ENCODE measurements around the gene CNTNAP2.

The CNTNAP2 gene

GRCh38 chr7:146701166-146701565 lies 584.6 kb downstream of the CNTNAP2 start:
- DNase-seq (no peak), ATAC-seq (ENCODE audit: insufficient read depth, low read depth) (no peak)
- Histone ChIP-seq H3K9me3 (ENCODE audit: insufficient read depth, low read length, severe bottlenecking) (no peaks in the 10 kb centered on the region), H3K27ac (ENCODE audit: low read length) (no peak overlapping the region), H3K4me1 (ENCODE audit: insufficient read depth, low read length) (no peaks in the 10 kb centered on the region), H3K36me3 (ENCODE audit: insufficient read depth, low read length) (no peaks in the 10 kb centered on the region), H3K9ac (ENCODE audit: low read depth, low read length) (no peak overlapping the region), H3K4me2 (ENCODE audit: insufficient read depth, low read length) (no peak overlapping the region), H4K20me1 (ENCODE audit: insufficient read depth, low read length) (no peaks in the 10 kb centered on the region), H3K79me2 (ENCODE audit: insufficient read depth, low read length) (no peaks in the 10 kb centered on the region), H2AFZ (ENCODE audit: low read depth, low read length) (no peak overlapping the region), H3K4me3 (ENCODE audit: low read depth in 1 of 2, low read length in 2 of 2) (no peak overlapping the region), H3K27me3 (ENCODE audit: insufficient read depth, low read length, poor library complexity) (no peaks in the 10 kb centered on the region)
- TF ChIP-seq CTCF (IDR thresholded peaks at IDR 0.05; ENCODE audit: borderline replicate concordance, extremely low read depth, low read length, poor library complexity, severe bottlenecking) (no peak), EZH2 (IDR thresholded peaks at IDR 0.05; ENCODE audit: borderline replicate concordance, low read depth, low read length, severe bottlenecking) (no peak)

- Histone ChIP-seq H3K27ac (ENCODE audit: low read length) (no peak overlapping the region), H3K36me3 (ENCODE audit: insufficient read depth, low read length) (no peaks in the 10 kb centered on the region), H3K27me3 (ENCODE audit: insufficient read depth, low read length, poor library complexity) (no peaks in the 10 kb centered on the region), H3K9me3 (ENCODE audit: insufficient read depth, low read length, severe bottlenecking) (no peaks in the 10 kb centered on the region), H3K79me2 (ENCODE audit: insufficient read depth, low read length) (no peaks in the 10 kb centered on the region), H2AFZ (ENCODE audit: low read depth, low read length) (no peak overlapping the region), H3K4me1 (ENCODE audit: insufficient read depth, low read length) (no peaks in the 10 kb centered on the region), H3K4me3 (ENCODE audit: low read depth in 1 of 2, low read length in 2 of 2) (no peak overlapping the region), H3K9ac (ENCODE audit: low read depth, low read length) (no peak overlapping the region), H3K4me2 (ENCODE audit: insufficient read depth, low read length) (no peak overlapping the region), H4K20me1 (ENCODE audit: insufficient read depth, low read length) (no peaks in the 10 kb centered on the region)
- TF ChIP-seq EZH2 (IDR thresholded peaks at IDR 0.05; ENCODE audit: borderline replicate concordance, low read depth, low read length, severe bottlenecking) (no peak), CTCF (IDR thresholded peaks at IDR 0.05; ENCODE audit: borderline replicate concordance, extremely low read depth, low read length, poor library complexity, severe bottlenecking) (no peak)
- DNase-seq (no peak), ATAC-seq (ENCODE audit: insufficient read depth, low read depth) (no peak)
Measured at GRCh38 chr7:146702898-146703297, 586.3 kb downstream of the CNTNAP2 start.

DNA sequence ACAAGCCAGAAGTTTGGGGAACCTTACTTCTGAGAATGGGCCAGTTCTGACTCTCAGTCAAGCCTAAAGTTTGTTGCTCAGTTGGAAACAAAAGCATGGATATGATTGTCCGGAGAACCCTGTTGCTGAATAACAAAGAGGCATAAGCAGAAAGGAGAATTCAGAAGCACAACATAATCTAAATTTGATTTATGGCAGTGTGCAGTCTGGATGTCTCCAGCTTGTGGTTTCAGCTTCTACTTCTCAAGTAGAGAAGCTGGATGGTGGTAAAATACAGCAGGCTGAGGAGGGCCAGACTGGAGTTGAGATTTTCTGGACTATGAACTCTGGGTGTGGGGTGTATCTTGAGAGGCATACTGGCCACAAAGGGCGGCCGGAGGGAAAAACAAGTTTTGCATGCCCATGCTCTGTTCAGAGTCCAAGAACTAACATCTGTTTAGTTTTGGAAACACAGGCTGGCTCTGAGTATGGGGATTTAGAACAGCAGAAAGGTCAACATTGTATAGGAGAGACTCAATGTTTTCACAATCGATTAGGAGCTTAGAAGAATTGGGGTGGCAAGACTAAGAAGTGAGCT lies 592.9 kb downstream of the CNTNAP2 start:
- TF ChIP-seq EZH2 (IDR thresholded peaks at IDR 0.05; ENCODE audit: borderline replicate concordance, low read depth, low read length, severe bottlenecking): no peak
- TF ChIP-seq CTCF (IDR thresholded peaks at IDR 0.05; ENCODE audit: borderline replicate concordance, extremely low read depth, low read length, poor library complexity, severe bottlenecking): no peak
- Histone ChIP-seq H3K27ac (ENCODE audit: low read length) (no peak overlapping the region), H3K9ac (ENCODE audit: low read depth, low read length) (no peak overlapping the region), H4K20me1 (ENCODE audit: insufficient read depth, low read length) (no peaks in the 10 kb centered on the region), H3K9me3 (ENCODE audit: insufficient read depth, low read length, severe bottlenecking) (no peaks in the 10 kb centered on the region), H3K4me1 (ENCODE audit: insufficient read depth, low read length) (no peaks in the 10 kb centered on the region), H3K27me3 (ENCODE audit: insufficient read depth, low read length, poor library complexity) (no peaks in the 10 kb centered on the region), H3K4me3 (ENCODE audit: low read depth in 1 of 2, low read length in 2 of 2) (no peak overlapping the region), H3K4me2 (ENCODE audit: insufficient read depth, low read length) (no peak overlapping the region), H2AFZ (ENCODE audit: low read depth, low read length) (no peak overlapping the region), H3K36me3 (ENCODE audit: insufficient read depth, low read length) (no peaks in the 10 kb centered on the region), H3K79me2 (ENCODE audit: insufficient read depth, low read length) (no peaks in the 10 kb centered on the region)
- DNase-seq (no peak), ATAC-seq (ENCODE audit: insufficient read depth, low read depth) (no peak)

DNA sequence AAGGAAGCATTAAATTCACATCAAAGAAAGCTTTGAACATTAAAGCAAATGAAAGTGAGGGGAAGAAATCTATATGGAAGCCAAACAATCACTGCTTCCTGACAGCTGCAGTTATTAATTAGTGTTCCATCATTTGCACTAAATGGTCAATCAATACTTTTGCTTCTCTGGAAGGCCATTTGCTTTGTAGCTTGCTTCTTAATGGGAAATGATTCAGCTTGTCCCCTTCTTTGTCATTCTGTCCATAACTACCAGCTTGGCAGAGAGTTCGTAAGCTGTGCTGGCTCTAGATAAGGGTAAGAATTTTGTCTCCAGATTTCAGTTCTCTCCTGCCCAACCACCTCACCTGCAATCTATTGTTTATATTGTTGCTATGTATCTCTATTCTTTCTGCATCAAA lies 596.6 kb downstream of the CNTNAP2 start:
- H4K20me1 ChIP-seq (ENCODE audit: insufficient read depth, low read length): no peaks in the 10 kb centered on the region
- no peaks in the 10 kb centered on the region for H3K79me2 ChIP-seq (ENCODE audit: insufficient read depth, low read length)
- H3K9ac ChIP-seq (ENCODE audit: low read depth, low read length): no peak overlapping the region
- ATAC-seq (ENCODE audit: insufficient read depth, low read depth) (no peak), DNase-seq (no peak)
- no peak for TF ChIP-seq CTCF (IDR thresholded peaks at IDR 0.05; ENCODE audit: borderline replicate concordance, extremely low read depth, low read length, poor library complexity, severe bottlenecking)
- no peak for TF ChIP-seq EZH2 (IDR thresholded peaks at IDR 0.05; ENCODE audit: borderline replicate concordance, low read depth, low read length, severe bottlenecking)
- H2AFZ ChIP-seq (ENCODE audit: low read depth, low read length): no peak overlapping the region
- no peaks in the 10 kb centered on the region for H3K36me3 ChIP-seq (ENCODE audit: insufficient read depth, low read length)
- H3K4me1 ChIP-seq (ENCODE audit: insufficient read depth, low read length): no peaks in the 10 kb centered on the region
- no peak overlapping the region for H3K27ac ChIP-seq (ENCODE audit: low read length)
- H3K4me3 ChIP-seq (ENCODE audit: low read depth in 1 of 2, low read length in 2 of 2): no peak overlapping the region
- no peak overlapping the region for H3K4me2 ChIP-seq (ENCODE audit: insufficient read depth, low read length)
- H3K9me3 ChIP-seq (ENCODE audit: insufficient read depth, low read length, severe bottlenecking): no peaks in the 10 kb centered on the region
- H3K27me3 ChIP-seq (ENCODE audit: insufficient read depth, low read length, poor library complexity): no peaks in the 10 kb centered on the region
